ENCODE data around the gene AMMECR1.

GRCh38 chrX:110316351-110317060 lies 1.4 kb downstream of the AMMECR1 start:
- TF ChIP-seq CTCF (IDR thresholded peaks at IDR 0.05) = no peak
- TF ChIP-seq POLR2A (IDR thresholded peaks at IDR 0.05) = no peak
- no peak for TF ChIP-seq POLR2AphosphoS5 (IDR thresholded peaks at IDR 0.05)
- TF ChIP-seq EP300 (IDR thresholded peaks at IDR 0.05) = no peak

Data from upper lobe of left lung (tissue), 4 donors.